A549 (cell line): ENCODE data around the gene MT3. TPM values are rescaled to one million over a fixed set of nuclear protein-coding genes. Genes with fewer than 3 reads are reported as not detected.

ENCODE experiments used
- ATOH8 ChIP-seq: fragments of 250-450 bp; sonication (Bioruptor Pico); IDR thresholded peaks from 2 replicates; pipeline ENCODE4 v1.5.0; 2020; ENCODE audit warnings: low read depth, mild to moderate bottlenecking, moderate library complexity
- BCL3 ChIP-seq: fragments of >200 bp; sonication (Bioruptor Twin); formaldehyde crosslinking; IDR thresholded peaks from 3 replicates; pipeline ENCODE4 v1.6.1; 2016
- CBX2 ChIP-seq: fragments of 200-600 bp; sonication (generic); IDR thresholded peaks from 2 replicates; pipeline ENCODE4 v1.6.1; 2016; ENCODE audit warnings: low read depth, mild to moderate bottlenecking, borderline replicate concordance
- CTCF ChIP-seq: fragments of >200 bp; sonication (Bioruptor Twin); formaldehyde crosslinking; IDR thresholded peaks from 3 replicates; pipeline ENCODE4 v1.5.1; 2016
- E2F6 ChIP-seq: IDR thresholded peaks from 2 replicates; pipeline ENCODE4 v1.6.1; 2012; ENCODE audit warnings: low read depth, borderline replicate concordance
- ESRRA ChIP-seq: fragments of 150-350 bp; IDR thresholded peaks from 2 replicates; pipeline ENCODE4 v1.6.1; 2014; ENCODE audit warnings: mild to moderate bottlenecking, low read length, borderline replicate concordance
- FOSB ChIP-seq: fragments of 250-450 bp; sonication (Bioruptor Pico); IDR thresholded peaks from 2 replicates; pipeline ENCODE4 v1.5.0; 2020; ENCODE audit warnings: mild to moderate bottlenecking, moderate library complexity
- FOSL2 ChIP-seq, 2 experiments: fragments of 450-650 bp in 1 of 2; fragments of >200 bp in 1 of 2; sonication (Bioruptor Twin) in 1 of 2; formaldehyde crosslinking; IDR thresholded peaks; 2 replicates each; pipeline versions ENCODE4 v1.5.0 to v1.6.1; 2016 to 2020; ENCODE audit warnings: mild to moderate bottlenecking in 1 of 2, moderate library complexity in 1 of 2
- GATA3 ChIP-seq: IDR thresholded peaks from 2 replicates; pipeline ENCODE4 v1.6.1; 2012; ENCODE audit warnings: borderline replicate concordance
- HDAC2 ChIP-seq: fragments of 200-600 bp; sonication (generic); IDR thresholded peaks from 2 replicates; pipeline ENCODE4 v1.6.1; 2016
- HOXB13 ChIP-seq: fragments of 250-450 bp; sonication (Bioruptor Pico); IDR thresholded peaks from 2 replicates; pipeline ENCODE4 v1.5.0; 2020; ENCODE audit warnings: low read depth, mild to moderate bottlenecking, moderate library complexity
- HOXB5 ChIP-seq: fragments of 250-450 bp; sonication (Bioruptor Pico); IDR thresholded peaks from 2 replicates; pipeline ENCODE4 v1.5.0; 2020; ENCODE audit warnings: mild to moderate bottlenecking, moderate library complexity
- JUN ChIP-seq, 2 experiments: fragments of >200 bp; sonication (Bioruptor Twin); formaldehyde crosslinking; IDR thresholded peaks; 2 replicates in 1 of 2; 3 replicates in 1 of 2; pipeline ENCODE4 v1.6.1; 2016 to 2017
- JUNB ChIP-seq: fragments of >200 bp; sonication (Bioruptor Twin); formaldehyde crosslinking; IDR thresholded peaks from 2 replicates; pipeline ENCODE4 v1.6.1; 2016
- MAFK ChIP-seq: fragments of 450-650 bp; IDR thresholded peaks from 2 replicates; pipeline ENCODE4 v1.6.1; 2014; ENCODE audit not compliant: partially characterized antibody
- NFE2L2 ChIP-seq: fragments of 150-350 bp; conservative IDR thresholded peaks from 2 replicates; pipeline ENCODE4 v1.6.1; 2014; ENCODE audit warnings: low read length
- NPAS2 ChIP-seq: fragments of 250-450 bp; sonication (Bioruptor Pico); IDR thresholded peaks from 2 replicates; pipeline ENCODE4 v1.8.0; 2022; ENCODE audit warnings: mild to moderate bottlenecking, moderate library complexity, borderline replicate concordance
- PBX3 ChIP-seq: IDR thresholded peaks from 2 replicates; pipeline ENCODE4 v1.6.1; 2012
- PHF8 ChIP-seq: fragments of 200-600 bp; sonication (generic); IDR thresholded peaks from 2 replicates; pipeline ENCODE4 v1.6.1; 2016; ENCODE audit warnings: low read depth, mild to moderate bottlenecking, antibody characterized with exemption, moderate library complexity, borderline replicate concordance
- RARB ChIP-seq: fragments of 250-450 bp; sonication (Bioruptor Pico); IDR thresholded peaks from 2 replicates; pipeline ENCODE4 v1.8.0; 2021; ENCODE audit warnings: mild to moderate bottlenecking, moderate library complexity
- RCOR1 ChIP-seq: fragments of 150-350 bp; IDR thresholded peaks from 2 replicates; pipeline ENCODE4 v1.6.1; 2014; ENCODE audit warnings: antibody characterized with exemption, low read length, low read depth
- REST ChIP-seq: fragments of 200-600 bp; sonication (generic); IDR thresholded peaks from 2 replicates; pipeline ENCODE4 v1.6.1; 2016; ENCODE audit warnings: antibody characterized with exemption, mild to moderate bottlenecking, moderate library complexity
- RFX5 ChIP-seq: fragments of 450-650 bp; IDR thresholded peaks from 2 replicates; pipeline ENCODE4 v1.7.1; 2014; ENCODE audit warnings: antibody characterized with exemption, mild to moderate bottlenecking, moderate library complexity
- RNF2 ChIP-seq: fragments of 200-600 bp; sonication (generic); IDR thresholded peaks from 2 replicates; pipeline ENCODE4 v1.6.1; 2016; ENCODE audit warnings: low read depth, mild to moderate bottlenecking, antibody characterized with exemption, moderate library complexity, borderline replicate concordance
- TP53 ChIP-seq: fragments of 250-450 bp; sonication (Bioruptor Pico); IDR thresholded peaks from 2 replicates; pipeline ENCODE4 v1.5.0; 2021; ENCODE audit warnings: mild to moderate bottlenecking, moderate library complexity
- USF2 ChIP-seq: fragments of 450-650 bp; IDR thresholded peaks from 2 replicates; pipeline ENCODE4 v1.6.1; 2014; ENCODE audit warnings: antibody characterized with exemption
- ZNF302 ChIP-seq: fragments of 250-450 bp; sonication (Bioruptor Pico); IDR thresholded peaks from 2 replicates; pipeline ENCODE4 v1.9.0; 2021; ENCODE audit warnings: inconsistent platforms, mild to moderate bottlenecking, moderate library complexity
- polyA plus RNA-seq, 4 experiments: library from polyadenylated mRNA; depleted of rRNA in 3 of 4; stranded (reverse); fragments of >200 nt; fragmentation: RNase III in 1 of 4; extraction: RNeasy Plus Mini Kit Qiagen cat#74134 plus additional on column Dnase treatment in 1 of 4; gene quantifications; 2 replicates in 3 of 4; 3 replicates in 1 of 4; pipeline ENCODE4 v1.2.3, GENCODE V29; 2011 to 2017

Gene MT3
- polyA plus RNA-seq, 2 of the 4 experiments (the other 2 are of a cell fraction), result 0.16 to 0.21 TPM

- TF ChIP-seq BCL3, result peak; percentile 89; the same call in 2 of the 3 replicates
- no peak for TF ChIP-seq PHF8
- no peak for TF ChIP-seq CBX2
- TF ChIP-seq ZNF302 (CRISPR knock-in tag), result no peak
- TF ChIP-seq NFE2L2, result no peak
- no peak for TF ChIP-seq HDAC2
- TF ChIP-seq RCOR1, result no peak
- 0 out of 2 replicates have a peak, but pooled peaks have one; percentile 10 for TF ChIP-seq GATA3
- TF ChIP-seq CTCF, result no peak
- no peak for TF ChIP-seq RARB (CRISPR knock-in tag)
- no peak for TF ChIP-seq MAFK
- peak; percentile 68; the same call in 1 of the 2 replicates for TF ChIP-seq RFX5
- no peak for TF ChIP-seq TP53 (CRISPR knock-in tag)
- TF ChIP-seq ESRRA, result no peak
- TF ChIP-seq HOXB13 (CRISPR knock-in tag), result 0 out of 2 replicates have a peak, but pooled peaks have one; percentile 14
- no peak for TF ChIP-seq ATOH8
- TF ChIP-seq RNF2, result no peak
- TF ChIP-seq FOSB (CRISPR knock-in tag), result no peak; the same call in 1 of the 2 replicates
- TF ChIP-seq REST, result no peak
- TF ChIP-seq PBX3, result peak; percentile 31; the same call in 1 of the 2 replicates
- TF ChIP-seq JUN (IDR thresholded peaks at IDR 0.05), result peak; percentile 86 to 94
- TF ChIP-seq JUNB, result peak; percentile 35; the same call in 1 of the 2 replicates
- TF ChIP-seq HOXB5 (CRISPR knock-in tag), result no peak
- TF ChIP-seq USF2, result no peak
- peak; percentile 74 for TF ChIP-seq FOSL2 (IDR thresholded peaks at IDR 0.05)
- TF ChIP-seq FOSL2 (CRISPR knock-in tag; IDR thresholded peaks at IDR 0.05), result peak; percentile 96
- TF ChIP-seq NPAS2 (CRISPR knock-in tag), result no peak
- no peak; the same call in 1 of the 2 replicates for TF ChIP-seq E2F6
These were observed 18.9 kb downstream of the MT3 start, which contains the start of gene MT2A (continued) for GRCh38 chr16:56608043-56608875.
